ENCODE results near the gene TRAF4.

GRCh38 chr17:28777178-28777577 lies 33.4 kb downstream of the TRAF4 start:
- no peak for TF ChIP-seq TAF1 (IDR thresholded peaks at IDR 0.05; ENCODE audit: borderline replicate concordance, insufficient read depth, low read length)
- no peak for TF ChIP-seq POLR2AphosphoS5 (IDR thresholded peaks at IDR 0.05; ENCODE audit: low read depth, low read length)
- no peak for TF ChIP-seq SIN3A (IDR thresholded peaks at IDR 0.05; ENCODE audit: borderline replicate concordance, insufficient read depth, low read length)
- no peak for TF ChIP-seq REST (IDR thresholded peaks at IDR 0.05; ENCODE audit: insufficient read depth in 1 of 2, low read depth in 2 of 2, low read length in 2 of 2)

Data from PFSK-1 (cell line).